Left renal pelvis (tissue), 4 donors: Measurements from ENCODE around the gene DLK2. TPM values are rescaled to one million over a fixed set of nuclear protein-coding genes. Genes with fewer than 3 reads are reported as not detected.
"Not testable (repeated sequence)": the region's sequence is repeated elsewhere in the genome, so short reads cannot be mapped to it uniquely, and the experiment has no call there.

Experiments
- DNase-seq, 4 donors: peaks; one replicate each; pipeline ENCODE4 v3.0.0-alpha.2; 2013; ENCODE audit warnings: low read depth in 4 of 4, low spot score in 3 of 4
- polyA plus RNA-seq, 4 donors: library from polyadenylated mRNA; unstranded; fragments of 120-200 nt; gene quantifications; one replicate each; pipeline ENCODE4 v1.2.1, GENCODE V29; 2013; ENCODE audit not compliant: insufficient read length in 4 of 4

Gene DLK2
- 1 to 10 TPM; 1.1 to 1.8 (median 1.4) TPM for polyA plus RNA-seq

- DNase-seq = no peak
These were observed at the start of gene DLK2 for GRCh38 chr6:43455531-43456428. Gene DLK2, minus strand, starts transcription at chr6:43455548. Its CDS starts 723 bp downstream, at chr6:43454825.

GRCh38 chr6:43503443-43503842 lies 48.1 kb upstream of the DLK2 start:
- DNase-seq = no peak

GRCh38 chr6:43502666-43503065 lies 47.3 kb upstream of the DLK2 start:
- DNase-seq = no peak

- DNase-seq = no peak
These were observed 45.6 kb upstream of the DLK2 start for GRCh38 chr6:43500921-43501320.

GRCh38 chr6:43499028-43499815 lies 43.9 kb upstream of the DLK2 start:
- DNase-seq = no peak

- not testable (repeated sequence) for DNase-seq
These were observed 42.9 kb upstream of the DLK2 start for GRCh38 chr6:43498291-43498690.

- no peak for DNase-seq
These were observed 42.3 kb upstream of the DLK2 start for GRCh38 chr6:43497689-43498088.

- DNase-seq = no peak
These were observed 41.7 kb upstream of the DLK2 start for GRCh38 chr6:43497129-43497396.

- no peak for DNase-seq
These were observed 41.2 kb upstream of the DLK2 start for GRCh38 chr6:43496370-43497128.

- DNase-seq = no peak
These were observed 40.1 kb upstream of the DLK2 start for GRCh38 chr6:43495409-43495941.

GRCh38 chr6:43494766-43495165 lies 39.4 kb upstream of the DLK2 start:
- DNase-seq = no peak

GRCh38 chr6:43494321-43494720 lies 39.0 kb upstream of the DLK2 start:
- no peak for DNase-seq

GRCh38 chr6:43493833-43494232 lies 38.5 kb upstream of the DLK2 start:
- no peak for DNase-seq

GRCh38 chr6:43493230-43493629 lies 37.9 kb upstream of the DLK2 start:
- DNase-seq = no peak

GRCh38 chr6:43492673-43493072 lies 37.3 kb upstream of the DLK2 start:
- DNase-seq = no peak

GRCh38 chr6:43491750-43492661 lies 36.7 kb upstream of the DLK2 start:
- DNase-seq = no peak

GRCh38 chr6:43490523-43490939 lies 35.2 kb upstream of the DLK2 start:
- no peak for DNase-seq

- no peak for DNase-seq
These were observed 34.1 kb upstream of the DLK2 start for GRCh38 chr6:43489277-43490072.

GRCh38 chr6:43488667-43489276 lies 33.4 kb upstream of the DLK2 start:
- DNase-seq = no peak
